Astrocyte of the spinal cord (primary cell): ENCODE data around the gene ARF6.
A peak's percentile ranks its signal among the peaks of the same experiment; 100 is the strongest.

Experiments used
- DNase-seq: peaks from one replicate; pipeline ENCODE4 v3.0.0; 2011; ENCODE audit warnings: low read depth, low spot score
- H3K4me3 ChIP-seq: 2 replicates; pipeline ENCODE4 v1.5.1; 2011; ENCODE audit warnings: low read depth, mild to moderate bottlenecking, low read length, moderate library complexity
- CTCF ChIP-seq: IDR thresholded peaks from 2 replicates; pipeline ENCODE4 v1.5.1; 2012; ENCODE audit warnings: low read depth, mild to moderate bottlenecking, low read length, inconsistent platforms
- in situ Hi-C: cut with HindIII; loops from 2 replicates; pipeline ENCODE4 v1.10.0; 2017; ENCODE audit warnings: low sequenced_read_pairs

ARF6 gene

DNA sequence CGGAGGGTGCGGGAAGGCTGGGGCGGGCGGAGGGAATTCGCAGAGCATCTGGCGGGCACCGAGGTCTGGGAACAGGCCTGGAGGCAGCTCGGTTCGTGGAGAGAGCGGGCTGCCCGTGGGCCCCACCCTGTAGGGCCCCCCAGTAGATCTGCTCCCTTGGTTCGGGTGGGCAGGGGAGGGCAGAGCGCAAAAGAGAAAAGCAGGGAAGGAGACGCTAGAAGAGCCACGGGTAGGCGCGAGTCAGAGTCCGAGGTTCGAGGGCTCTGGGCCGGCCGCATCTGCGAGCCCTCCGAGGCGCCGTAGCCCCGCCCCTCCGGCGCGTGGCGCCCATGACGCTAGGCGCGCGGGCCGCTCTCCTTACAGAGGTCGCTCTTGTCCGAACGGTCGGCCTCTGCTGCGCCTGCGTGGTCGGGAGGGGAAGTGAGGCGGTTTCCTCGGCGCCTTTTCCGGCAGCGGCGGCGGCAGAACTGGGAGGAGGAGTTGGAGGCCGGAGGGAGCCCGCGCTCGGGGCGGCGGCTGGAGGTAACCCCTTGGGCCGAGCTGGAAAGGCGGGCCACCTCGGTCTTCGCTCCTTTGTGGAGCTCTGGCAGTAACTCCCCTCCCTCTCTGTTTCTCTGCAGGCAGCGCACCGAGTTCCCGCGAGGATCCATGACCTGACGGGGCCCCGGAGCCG is at the start of gene ARF6:
Gene ARF6, plus strand, starts transcription at position 447 of the 673 bp plus-strand sequence. CDS start 655 bp downstream, outside the sequence.
- TF ChIP-seq CTCF, result no peak
- in situ Hi-C loops, result no loop called here

GRCh38 chr14:49849213-49849847 is 43.6 kb upstream of the ARF6 start:
- TF ChIP-seq CTCF, result no peak
- in situ Hi-C loops, result no loop called here
- DNase-seq, result no peak

More for the DNA sequence above, at the start of gene ARF6:
- DNase-seq, result peak; percentile 98
- peak within 1 kb of the TSS; percentile 90 for H3K4me3 ChIP-seq

GRCh38 chr14:49851813-49852212 is 41.1 kb upstream of the ARF6 start:
- in situ Hi-C loops, result no loop called here
- H3K4me3 ChIP-seq, result peak overlapping the region; percentile 98
- peak; percentile 10 for DNase-seq
- TF ChIP-seq CTCF, result no peak

More at GRCh38 chr14:49849213-49849847, 43.6 kb upstream of the ARF6 start:
- no peak overlapping the region for H3K4me3 ChIP-seq

DNA sequence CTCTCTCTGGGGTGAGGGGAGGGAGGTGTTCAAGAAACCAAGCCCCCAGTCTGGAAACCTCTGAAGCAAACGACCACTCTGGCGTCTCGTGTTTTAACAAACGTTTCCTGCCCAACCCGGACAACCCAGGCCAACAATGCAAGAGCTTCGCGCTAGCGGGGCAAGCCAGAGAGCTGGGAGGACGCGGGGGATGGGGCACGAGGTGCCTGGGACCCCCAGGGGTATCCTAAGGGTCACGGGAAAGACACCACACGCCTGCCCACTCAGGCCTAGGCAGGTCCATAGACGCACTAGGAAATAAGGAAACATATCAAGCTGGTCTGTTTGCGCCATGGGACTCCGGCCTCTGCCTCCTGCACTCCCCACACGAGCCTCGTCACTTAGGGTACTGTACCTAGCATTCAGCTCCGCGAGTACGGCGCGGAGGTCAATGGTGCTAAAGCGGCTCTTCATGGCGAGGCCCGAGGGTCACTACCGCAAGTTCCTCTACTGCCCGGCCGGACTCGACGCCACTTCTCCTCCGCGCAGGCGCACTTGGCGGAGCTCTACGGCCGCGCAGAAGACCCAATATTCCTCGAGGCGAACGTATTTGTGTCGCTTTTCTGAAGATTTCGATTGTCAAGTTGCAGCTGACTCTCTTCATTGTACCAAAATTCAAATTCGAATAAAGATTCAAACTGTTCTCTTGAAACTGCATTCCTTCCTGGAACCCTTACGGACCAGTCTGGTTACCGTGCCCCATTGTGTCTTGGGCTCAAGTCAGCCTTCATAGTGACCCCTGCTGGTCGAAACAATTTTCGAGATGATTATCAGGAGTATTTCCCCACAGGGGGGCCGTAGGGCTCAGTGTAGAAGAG is 40.4 kb upstream of the ARF6 start, which contains the start of gene NEMF:
Gene NEMF, minus strand, starts transcription at position 488 of the 857 bp plus-strand sequence. Its CDS starts 35 bp downstream, at position 453.
- peak; percentile 93 for DNase-seq
- peak within 1 kb of the TSS; percentile 98 for H3K4me3 ChIP-seq
- in situ Hi-C loops, result no loop called here
- peak; percentile 73 for TF ChIP-seq CTCF

- in situ Hi-C loops, result no loop called here
- no peak for TF ChIP-seq CTCF
- DNase-seq, result no peak
- peak overlapping the region; percentile 98 for H3K4me3 ChIP-seq
Measured at GRCh38 chr14:49853158-49853477, 39.8 kb upstream of the ARF6 start.

DNA sequence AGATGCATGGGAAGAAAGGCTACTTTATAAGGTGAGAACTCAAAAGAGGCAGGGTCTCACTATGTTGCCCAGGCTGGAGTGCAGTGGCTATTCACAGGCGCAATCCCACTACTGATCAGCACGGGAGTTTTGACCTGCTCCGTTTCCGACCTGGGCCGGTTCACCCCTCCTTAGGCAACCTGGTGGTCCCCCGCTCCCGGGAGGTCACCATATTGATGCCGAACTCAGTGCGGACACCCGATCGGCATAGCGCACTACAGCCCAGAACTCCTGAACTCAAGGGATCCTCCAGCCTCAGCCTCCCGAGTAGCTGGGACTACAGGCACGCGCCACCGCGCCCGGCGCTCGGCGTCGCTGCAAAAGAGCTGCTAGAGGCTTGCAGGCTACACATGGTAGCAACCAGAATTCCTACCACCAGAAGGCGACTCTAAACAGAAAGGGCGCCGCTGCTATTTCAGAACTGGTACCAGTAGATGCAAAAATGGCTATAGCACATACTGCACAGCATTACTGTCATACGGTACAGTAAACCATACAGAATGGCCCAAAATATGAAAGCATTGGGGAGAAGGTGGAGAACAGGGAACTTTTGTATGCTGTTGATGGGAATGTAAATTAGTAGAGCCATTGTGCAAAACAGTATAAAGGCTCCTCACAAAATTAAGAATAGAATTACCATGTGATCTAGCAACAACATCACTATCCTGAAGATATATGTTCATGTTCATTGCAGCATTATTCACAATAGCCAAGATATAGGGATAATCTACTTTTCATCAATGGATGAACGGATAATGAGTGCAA is 39.1 kb upstream of the ARF6 start:
- TF ChIP-seq CTCF, result peak; percentile 80
- peak overlapping the region; percentile 98 for H3K4me3 ChIP-seq
- DNase-seq, result peak; percentile 86
- in situ Hi-C loops, result no loop called here
